NCI-H345 treated with DMSO at 0.1 percent for 48 hours (cell line): ENCODE data around the gene MMD.
"Not testable (repeated sequence)": the region's sequence is repeated elsewhere in the genome, so short reads cannot be mapped to it uniquely, and the experiment has no call there.

ENCODE experiments used
- DNase-seq: peaks from one replicate; lab custom pipeline; 2025; ENCODE audit not compliant: unreplicated experiment; lab: John Stamatoyannopoulos, UW

The MMD gene

DNA sequence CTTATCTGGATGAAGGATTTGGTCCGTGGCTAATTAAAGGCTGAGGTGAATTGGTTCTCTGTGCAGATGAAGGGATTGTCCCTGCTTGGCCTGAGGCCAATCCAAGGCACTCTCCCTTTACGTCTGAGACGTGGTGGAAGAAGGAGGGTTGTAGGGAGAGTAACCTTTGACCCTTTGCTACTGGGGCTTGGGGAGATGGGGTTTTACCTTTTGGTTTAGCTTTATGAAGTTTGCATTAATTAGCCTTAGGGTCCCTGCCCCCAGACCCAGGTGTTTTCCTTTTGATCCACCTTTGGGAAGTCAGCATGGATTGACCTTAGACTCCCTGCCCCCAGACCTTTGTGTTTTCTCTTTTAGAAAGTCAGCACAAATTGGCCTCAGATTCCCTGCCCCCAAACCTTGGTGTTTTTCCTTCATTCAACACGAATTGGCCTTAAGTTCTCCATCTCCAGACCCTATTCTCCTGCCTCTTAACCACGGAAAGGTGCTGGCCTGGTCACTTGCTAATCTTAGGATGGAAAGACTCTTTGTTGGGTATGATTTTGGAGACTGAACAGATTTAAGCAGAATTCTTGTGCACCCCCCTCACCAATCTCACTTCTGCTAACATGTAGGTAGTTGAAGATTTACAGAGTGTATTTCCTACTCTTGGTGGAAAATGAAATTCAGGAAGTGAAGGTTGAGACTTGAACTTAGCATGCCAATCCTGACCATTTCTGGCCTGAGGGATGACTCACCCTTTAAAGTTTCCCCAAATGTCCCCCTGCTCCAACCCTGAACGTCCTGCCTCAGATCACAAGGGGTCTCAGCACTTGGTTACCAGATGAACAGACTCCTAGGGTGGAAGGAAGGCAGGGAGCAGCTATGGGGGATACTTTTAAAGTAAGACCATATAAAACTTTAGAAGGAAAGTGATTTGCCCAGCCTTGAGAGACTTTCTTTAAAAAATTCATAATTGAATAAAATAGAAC, 23.1 kb upstream of the MMD start:
- no peak for DNase-seq

DNA sequence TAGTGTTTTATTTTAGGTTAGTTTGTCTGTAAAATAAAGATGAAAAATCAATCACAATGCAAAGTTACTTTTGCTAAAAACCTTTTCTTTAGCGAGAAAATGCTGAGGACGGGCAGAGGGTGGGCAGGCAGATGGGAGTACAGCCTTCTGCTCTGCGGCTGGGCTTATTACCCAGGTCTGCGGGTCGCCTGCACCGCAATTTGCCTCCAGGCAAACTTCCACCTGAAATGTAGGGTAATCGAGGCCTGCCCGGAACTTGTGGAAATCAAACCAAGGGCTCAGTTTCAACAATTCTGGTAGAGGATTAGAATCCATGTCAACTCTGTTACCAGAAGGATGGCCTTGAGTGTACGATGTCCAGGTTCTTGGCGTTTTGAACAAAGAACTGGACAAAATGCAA, 22.3 kb upstream of the MMD start:
- no peak for DNase-seq

DNA sequence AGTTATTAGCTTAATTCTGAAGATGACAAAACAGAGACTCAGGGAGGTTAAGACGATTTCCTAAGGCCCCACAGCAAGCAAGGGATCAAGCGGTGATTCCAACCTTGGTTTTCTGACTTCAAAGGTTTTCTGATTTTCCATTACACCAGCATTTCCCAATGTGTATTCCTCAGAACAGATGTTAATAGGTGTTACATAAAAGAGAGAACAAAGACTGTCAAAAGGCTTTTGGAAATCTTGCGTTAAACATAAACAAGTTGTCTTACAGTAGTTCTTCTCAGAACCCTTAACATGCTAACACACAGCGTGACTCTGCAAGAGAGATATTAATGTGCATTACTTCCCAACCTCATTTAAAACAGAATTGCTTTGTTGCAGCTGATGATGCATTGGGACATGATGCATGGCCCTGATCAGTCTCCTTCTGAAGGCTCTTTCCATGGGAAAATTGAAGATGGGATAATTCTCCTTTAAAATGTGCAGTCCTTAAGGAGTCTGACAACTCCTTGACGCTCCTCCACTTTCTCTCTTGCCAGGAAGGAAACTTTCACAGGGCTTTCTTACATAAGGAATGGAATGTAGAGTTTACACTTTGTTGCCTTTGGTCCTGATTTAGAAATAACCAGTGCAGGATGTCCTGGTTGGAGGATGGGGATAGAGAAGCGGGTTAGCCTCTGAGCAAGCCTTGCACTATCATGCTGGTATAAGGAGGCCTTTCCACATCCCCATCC, 21.5 kb upstream of the MMD start:
- DNase-seq = no peak

DNA sequence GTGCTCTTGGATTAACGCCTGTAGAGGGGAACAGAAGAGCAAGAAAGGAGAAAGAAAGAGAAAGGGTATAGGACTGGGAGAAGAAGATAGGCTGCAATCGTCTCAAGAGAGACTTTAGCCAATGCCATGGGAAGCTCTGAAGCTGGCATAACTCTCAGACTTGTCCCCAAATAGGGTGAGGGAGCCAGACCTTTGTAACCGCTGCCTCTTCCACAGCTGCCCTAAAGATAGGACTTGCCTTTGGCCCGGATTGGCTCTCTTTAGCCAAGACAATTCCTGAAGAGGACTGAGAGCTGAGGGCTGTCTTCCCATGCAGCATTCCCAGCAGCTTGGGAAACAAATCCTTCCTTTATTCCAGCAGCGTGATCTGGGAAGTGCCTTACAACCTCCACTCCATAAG, 20.8 kb upstream of the MMD start:
- no peak for DNase-seq

DNA sequence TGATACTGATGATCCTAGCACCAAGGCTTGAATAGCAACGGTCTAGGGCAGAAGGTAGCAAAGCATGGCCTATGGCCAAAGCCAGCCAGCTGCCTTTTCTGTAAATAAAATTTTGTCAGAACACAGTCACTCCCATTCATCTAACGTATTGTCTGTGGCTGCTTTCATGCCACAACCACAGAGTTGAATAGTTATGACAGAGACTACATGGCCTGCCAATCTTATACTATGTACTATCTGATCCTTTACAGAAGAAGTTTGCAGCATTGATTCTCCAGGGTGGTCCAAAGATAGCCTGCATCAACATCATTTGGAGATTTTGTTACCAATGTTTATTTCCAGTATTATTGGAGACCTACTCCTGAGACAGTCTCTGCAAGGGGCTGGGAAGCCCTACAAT, 19.9 kb upstream of the MMD start:
- DNase-seq = no peak

DNA sequence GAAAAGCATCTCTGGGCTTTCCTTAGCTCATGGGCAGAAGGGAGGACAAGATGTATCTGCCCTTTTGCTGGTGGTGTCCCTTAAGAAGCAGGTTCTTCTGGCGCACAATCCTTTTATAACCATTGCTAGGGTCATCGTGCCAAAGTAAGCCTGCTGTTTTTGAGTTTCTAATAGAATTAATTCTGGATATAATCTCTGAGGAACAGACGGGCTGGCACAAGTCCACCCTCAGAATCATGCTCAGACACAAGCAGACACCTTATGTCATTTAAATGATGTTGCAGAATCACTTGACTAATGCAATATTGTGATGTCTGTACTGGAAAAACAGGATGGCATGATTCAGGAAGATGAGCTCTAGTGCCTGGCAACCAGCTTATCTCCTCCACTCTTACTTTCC, 18.8 kb upstream of the MMD start:
- no peak for DNase-seq

DNA sequence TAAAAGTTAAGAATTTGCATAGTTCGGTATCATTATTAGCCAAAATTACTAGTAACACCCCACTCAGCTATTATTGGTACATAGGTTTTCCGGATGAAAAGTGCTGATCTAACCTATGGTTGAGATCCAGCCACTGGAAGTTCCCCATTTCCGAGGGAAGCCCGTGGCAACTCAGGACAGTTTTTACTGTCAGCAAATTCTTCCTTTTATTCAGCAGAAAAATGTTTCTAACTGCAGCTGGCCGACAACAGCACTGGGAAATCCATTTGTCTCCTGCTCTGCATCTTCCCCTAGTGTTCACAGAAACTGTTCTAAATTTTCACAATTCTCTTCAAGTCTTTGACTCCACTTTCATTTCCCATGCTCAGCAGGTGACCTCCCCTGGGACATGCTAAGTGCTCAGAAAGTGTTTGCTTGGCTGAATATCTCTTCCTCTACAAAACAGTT, 15.5 kb upstream of the MMD start:
- no peak for DNase-seq

DNA sequence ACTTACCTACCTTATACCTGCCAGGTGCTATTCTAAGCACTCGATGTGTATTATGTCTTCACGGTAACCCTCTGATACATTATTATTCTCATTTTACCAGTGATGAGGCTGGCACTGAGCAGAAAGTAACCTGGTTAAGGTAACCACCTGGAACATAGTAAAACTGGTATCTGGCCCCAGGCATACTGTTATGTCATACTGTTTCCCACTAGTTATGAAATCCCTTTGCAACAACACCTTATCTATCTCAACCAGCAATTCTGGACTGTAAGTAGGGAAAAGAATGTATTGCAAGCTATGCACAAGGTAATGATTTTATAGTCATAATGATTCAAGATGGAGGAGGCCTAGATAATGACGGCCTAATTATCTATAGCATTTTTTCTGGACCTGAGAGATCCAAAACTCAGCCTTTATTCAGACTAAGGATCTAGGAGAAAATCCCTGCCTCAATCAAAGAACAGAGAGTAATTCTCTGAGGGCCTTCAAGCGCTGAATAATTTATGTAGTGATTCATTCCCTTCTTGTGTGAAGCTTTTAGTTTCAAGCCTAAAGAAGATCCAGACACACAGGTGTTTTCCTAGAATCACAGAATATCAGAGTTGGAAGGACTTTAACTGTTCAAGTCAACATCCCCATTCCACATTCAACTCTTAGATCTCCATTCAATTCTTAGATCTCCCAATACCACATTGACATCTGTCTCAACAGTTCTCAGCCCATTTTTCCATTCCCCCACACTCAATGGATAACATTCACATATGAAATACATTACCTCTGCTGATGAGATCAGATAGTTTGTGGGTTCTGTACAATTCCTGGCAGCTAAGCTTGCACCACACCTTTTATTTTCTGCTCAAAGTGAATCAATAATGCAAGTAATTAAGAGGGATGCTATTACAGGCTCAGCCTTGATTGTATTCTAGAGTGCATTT, 14.9 kb upstream of the MMD start:
- no peak for DNase-seq

DNA sequence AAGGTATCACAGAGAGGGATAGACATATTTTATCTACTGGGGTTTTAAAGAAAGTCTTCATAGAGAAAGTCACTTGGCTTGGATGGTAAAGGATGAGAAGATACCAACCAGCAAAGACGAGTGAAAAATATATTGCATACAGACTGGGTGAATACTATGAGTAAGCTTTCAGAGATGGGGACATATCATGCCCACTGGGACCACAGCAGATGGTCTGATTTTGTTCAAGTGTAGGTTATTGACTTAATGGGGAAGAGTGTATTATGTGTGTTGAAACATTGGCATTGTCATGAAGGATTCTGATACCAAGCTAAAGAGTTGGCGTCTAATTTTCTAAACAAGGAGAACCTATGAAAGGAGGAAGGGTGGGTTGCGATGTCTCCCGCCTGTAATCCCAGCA, 13.8 kb upstream of the MMD start:
- DNase-seq = no peak

DNA sequence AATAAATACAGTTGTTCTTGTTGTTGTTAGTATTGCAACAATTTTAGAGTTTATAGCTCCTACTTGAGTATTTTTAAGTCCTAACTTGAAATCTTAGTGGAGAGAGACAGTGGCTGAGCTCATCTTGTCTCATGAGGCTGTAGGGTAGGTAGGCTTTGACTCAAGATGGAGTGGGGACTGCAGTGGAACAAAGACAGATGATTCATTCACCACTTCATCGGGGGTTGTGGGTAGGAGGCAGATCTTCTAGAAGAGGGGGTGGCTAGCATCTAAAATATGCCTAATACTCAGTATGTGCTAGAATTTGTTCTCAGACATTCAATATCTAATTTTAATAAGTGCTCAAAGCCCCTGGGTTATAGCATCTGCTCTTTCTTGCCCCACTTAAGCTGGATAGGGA, 13.1 kb upstream of the MMD start:
- no peak for DNase-seq

DNA sequence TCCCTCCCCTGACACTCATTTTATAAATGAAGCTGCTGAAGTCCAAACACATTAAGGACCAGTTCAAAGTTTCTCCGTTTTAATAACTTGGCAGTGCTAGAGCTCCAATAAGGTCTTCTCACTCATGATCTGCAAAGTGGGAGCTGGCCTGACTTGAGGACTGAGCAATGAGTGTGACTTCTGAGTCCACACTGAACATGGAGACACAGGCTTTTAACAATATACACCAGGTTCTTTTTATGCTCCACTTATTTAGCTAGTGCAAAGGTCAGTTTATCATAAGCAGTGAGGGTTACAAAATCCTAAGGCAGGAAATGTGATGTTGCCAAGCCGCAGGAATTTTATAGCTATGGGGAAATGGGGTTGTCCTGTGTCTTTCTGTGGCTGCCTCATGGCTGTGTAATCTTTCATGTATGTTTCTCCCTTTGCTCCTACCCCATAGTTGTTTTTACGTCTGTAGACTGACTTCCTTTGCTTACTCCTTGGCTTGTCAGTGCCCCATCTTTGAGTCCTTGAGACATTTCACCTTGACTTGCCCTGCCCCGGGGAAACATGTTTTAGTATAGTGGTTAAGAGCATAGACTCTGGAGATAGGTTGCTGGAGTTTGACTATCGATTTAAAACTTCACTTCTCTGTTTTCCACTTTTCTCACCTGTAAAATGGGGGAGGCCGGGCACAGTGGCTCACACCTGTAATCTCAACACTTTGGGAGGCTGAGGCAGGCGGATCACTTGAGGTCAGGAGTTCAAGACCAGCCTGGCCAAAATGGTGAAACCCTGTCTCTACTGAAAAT, 12.2 kb upstream of the MMD start:
- DNase-seq = no peak

DNA sequence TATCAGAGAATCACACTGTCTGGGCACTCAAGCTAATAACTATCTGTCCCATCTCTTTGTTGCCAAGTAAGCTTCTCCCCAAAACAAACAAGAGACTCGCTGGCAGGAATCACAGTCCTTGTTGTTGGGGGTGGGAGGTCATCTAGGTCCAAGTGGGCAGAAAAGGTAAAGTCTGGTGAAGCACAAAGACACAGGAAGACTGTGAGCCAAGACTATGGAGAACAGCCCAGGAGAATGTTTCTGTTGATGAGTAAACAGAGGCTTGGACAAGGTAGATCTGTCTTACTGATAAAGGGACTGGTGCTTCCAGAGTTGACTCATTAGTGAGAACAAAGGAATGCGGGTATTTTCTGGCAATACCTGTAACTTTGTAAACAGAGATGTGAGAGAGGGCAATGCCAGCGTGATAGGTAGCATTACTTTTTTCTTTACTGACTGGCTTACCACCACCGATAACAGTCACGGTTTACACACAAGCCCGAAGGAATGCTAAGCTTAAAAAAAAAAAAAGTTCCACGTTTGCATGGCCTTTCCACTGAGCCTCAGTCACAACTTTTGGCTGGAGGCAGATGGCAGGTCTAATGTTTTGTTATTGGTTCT, 11.5 kb upstream of the MMD start:
- DNase-seq = no peak

DNA sequence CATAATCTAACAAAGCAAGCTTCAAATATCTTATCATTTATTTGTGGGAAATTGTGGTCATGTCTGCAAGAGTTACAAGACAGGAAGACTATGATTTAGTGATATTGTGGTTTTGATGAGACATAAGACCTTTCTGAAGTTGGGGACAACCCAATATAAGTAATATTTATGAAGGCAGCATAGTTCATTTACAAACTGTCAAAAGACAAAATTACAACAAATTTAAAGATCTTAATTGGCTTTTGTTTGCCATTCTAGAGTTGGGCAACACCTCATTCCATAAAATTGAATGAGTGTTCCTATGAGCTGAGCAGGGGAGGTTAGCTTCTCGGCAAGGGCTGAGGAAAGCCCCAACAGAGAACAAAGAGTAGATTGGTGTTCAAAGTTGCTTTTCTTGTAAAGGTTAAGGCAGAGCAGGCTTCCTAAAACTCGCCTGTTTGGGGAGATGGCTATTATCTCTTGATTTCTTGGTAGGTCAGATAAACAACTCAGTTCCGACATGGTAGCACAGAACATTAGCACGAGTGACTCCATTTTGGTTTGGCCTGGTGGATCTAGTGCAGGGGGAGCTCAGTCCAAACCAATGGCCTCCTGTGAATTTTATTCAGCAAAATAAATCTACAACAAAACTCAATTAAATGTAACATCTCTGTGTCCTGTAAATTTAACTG, 10.9 kb upstream of the MMD start:
- DNase-seq = no peak

DNA sequence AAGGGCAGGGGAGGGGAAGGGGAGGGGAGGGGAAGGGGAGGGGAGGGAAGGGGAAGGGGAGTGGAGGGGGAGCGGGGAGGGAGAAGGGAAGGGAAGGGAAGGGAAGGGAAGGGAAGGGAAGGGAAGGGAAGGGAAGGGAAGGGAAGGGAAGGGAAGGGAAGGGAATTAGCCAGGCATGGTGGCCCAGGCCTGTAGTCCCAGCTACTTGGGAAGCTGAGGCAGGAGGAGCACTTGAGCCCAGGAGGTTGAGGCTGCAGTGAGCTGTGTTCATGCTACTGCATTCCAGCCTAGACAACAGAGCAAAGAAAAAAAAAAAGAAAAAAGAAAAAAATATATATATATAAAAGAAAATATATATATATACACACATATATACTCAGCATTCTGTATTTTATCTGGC, 10.3 kb upstream of the MMD start:
- DNase-seq = not testable (repeated sequence)

DNA sequence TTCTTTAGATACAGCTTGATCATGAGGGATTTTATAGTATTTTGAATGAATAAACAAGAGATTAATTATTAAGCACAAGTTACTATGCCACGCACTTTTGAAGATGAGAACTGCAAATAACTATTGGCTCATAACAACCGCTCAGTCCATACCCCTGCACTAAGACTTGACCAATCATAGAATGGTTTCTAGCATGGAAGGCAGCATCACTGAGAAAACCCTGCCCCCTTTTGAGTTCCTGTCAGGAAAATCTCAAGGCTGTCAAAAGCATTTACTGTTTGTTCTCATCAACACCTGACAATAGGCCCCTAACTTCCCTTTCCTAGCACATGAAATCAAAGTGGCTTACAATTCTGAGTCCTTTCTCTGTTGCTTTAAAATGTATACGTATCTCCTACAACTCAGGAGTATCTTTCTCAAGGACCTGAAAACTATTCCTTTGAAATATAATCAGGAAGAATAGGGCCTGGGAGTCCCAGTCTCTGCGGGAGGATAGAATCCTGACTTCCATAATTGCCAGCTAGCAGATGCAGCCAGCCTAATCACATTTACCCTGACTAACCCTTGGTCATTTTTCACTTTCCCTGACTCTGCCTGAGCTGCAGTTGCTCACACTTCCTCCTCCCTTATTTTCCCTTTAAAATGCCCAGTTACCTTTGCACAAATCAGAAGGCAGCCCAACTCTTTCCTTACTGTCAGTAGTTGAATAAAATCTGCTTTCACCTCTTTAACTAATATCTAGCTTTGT, 9.1 kb upstream of the MMD start:
- DNase-seq = no peak

DNA sequence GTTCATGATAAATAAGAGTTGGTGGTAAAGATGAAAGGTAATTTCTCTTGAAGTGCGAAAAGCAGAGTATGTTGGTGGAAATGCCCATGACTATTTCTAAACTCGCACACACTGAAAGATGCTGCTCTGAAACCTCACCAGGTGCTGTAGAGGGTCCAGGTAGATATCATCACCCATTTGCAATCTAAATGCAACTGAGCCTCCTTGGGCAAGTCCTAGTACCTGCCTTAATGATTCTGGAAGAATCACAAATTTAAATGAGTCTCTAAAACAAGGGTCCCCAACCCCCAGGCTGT, 5.9 kb upstream of the MMD start:
- DNase-seq = no peak

DNA sequence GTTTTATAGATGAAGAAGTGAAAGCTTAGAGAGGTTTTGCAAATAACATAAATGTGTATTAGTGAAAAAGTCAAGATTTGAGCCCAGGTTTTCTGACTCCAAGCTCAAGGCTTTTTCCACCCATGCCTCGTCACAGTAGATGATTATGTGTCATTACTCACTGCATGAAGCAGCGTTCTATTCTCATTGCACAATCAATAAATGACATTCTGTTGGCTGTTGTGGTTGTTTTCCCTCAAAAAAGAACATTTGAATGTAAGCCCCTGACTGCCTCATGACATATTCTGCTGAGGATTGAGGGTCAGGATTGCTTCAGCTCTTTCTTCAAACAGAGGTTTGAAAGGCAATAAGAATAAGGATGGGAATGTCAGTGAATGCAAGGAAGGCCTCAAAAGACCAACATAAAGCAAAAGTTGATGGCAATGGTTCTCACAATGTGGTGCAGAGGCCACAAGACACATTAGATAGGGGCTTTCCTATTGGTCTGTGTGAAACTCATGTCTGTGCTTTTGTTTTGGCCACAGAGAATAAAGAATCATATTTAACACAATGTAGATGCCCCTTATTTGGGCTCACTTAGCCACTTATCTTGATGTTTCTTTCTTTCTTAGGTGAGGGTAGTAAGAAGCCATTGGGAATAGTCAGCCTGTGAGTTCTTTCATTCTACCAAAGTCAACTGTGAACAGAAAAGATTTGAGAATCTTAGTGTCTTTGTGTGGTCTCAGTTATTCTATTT, 5.4 kb upstream of the MMD start:
- no peak for DNase-seq

DNA sequence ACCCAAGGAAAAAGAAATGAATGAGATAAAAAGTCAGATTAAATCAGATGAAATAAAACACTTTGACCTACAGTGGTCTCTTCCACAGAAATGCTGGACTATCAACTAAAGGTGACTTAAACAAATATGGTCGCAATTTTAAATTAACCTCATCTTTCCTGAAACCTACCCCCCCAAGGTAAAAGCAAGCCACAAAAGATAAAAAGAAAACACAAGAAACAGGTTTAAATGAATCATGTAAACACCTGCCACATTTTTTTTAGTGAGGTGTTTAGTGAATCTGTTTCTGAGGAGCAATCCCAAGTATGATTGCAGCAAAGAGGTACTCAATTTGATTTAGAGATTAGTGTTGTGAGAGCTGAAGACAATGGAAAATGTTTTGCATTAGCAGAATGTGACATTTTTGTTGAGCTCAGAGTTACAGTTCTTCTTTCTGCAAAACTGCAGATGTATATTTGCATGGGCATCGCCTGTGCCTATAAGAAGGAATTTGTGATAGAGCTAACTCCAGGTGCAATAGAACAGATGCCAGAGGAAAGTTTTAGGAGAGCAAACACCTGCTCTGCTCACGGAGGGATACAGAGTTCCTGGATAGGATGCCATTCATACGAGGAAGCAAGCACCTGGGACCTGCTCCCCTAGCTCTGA, 3.4 kb upstream of the MMD start:
- DNase-seq = no peak
